GM21737 (cell line): ENCODE data around the gene AMN1.

Experiments used
- ATAC-seq: cut with Tn5 transposase; IDR thresholded peaks from one replicate; pipeline ENCODE4 v1.9.1; 2021; ENCODE audit warnings: mild to moderate bottlenecking, moderate library complexity; ENCODE audit not compliant: unreplicated experiment

The AMN1 gene

GRCh38 chr12:31633464-31633863, 95.4 kb downstream of the AMN1 start:
- no peak for ATAC-seq

DNA sequence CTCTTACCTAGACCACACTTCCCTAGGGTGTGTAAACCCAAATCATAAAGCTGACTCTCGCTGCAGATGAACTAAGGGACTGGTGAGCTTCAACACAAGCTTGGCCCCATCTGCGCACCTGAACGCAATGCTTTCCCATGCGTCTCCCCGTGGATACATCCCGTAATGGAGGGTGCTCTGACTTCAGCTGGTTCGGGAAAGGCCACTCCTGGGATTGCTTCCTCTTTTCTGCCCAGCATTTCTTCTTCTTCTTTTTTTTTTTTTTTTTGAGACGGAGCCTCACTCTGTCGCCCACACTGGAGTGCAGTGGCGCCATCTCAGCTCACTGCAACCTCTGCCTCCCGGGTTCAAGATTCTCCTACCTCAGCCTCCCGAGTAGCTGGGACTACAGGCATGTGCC, 97.0 kb downstream of the AMN1 start:
- ATAC-seq: no peak

GRCh38 chr12:31631023-31631724, 97.6 kb downstream of the AMN1 start:
- ATAC-seq: no peak

GRCh38 chr12:31629756-31630732, 98.8 kb downstream of the AMN1 start:
- ATAC-seq: no peak

- ATAC-seq: no peak
These were observed 101.3 kb downstream of the AMN1 start for GRCh38 chr12:31627456-31628054.

DNA sequence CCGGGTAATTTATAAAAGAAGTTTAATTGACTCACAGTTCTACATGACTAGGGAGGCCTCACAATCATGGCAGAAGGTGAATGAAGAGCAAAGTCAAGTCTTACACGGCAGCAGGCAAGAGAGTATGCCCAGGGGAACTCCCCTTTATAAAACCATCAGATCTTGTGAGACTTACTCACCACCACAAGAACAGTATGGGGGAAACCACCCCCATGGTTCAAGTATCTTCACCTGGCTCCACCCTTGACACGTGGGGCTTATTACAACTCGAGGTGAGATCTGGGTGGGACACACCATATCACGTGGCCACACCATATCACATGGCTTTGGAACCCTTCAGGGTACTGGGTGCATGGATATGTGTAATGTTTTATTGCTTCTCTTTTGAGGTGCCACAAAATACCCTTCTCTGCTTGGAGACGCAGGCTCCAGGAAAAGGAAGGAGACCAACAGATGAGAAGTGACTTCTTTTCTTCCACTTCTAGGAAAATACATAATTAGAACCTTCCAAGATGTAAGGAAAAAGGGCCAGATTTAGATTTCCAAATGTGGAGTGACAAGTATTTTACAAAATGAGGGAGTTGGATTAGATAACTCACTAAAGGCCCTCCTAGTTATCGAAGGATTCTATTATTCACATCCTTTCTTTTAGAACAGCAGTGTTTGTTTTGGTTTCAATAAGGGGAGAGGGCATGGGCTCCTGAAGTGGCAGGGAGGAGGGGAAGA, 102.4 kb downstream of the AMN1 start:
- no peak for ATAC-seq

DNA sequence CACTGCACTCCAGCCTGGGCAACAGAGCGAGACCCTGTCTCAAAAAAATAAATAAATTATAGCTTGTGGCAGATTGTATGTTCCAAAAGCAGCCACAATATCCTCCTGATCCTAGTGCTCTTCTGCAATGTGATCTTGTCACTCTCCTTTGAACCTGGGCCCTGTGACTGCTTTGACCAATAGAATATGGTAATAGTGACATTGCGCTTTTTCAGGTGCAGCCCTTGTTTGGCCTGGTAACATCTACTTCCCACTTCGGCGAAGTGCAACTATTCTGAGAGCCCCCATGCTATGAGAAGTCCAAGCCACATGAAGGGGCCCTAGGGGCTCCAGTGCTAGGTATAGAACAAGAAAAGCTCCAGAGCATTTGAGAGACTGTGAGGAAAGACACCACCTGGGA, 106.8 kb downstream of the AMN1 start:
- ATAC-seq: no peak
